Activated CD8-positive, alpha-beta memory T cell treated with anti-CD3 and anti-CD28 coated beads, Interleukin-2, amount 50 U/mL, for 4 hours (primary cell): ENCODE data around the gene HACD1.
"Not testable (repeated sequence)": the region's sequence is repeated elsewhere in the genome, so short reads cannot be mapped to it uniquely, and the experiment has no call there.

Experiments used
- DNase-seq: peaks from one replicate; pipeline ENCODE4 v3.0.0-alpha.2; 2020

HACD1 gene

DNA sequence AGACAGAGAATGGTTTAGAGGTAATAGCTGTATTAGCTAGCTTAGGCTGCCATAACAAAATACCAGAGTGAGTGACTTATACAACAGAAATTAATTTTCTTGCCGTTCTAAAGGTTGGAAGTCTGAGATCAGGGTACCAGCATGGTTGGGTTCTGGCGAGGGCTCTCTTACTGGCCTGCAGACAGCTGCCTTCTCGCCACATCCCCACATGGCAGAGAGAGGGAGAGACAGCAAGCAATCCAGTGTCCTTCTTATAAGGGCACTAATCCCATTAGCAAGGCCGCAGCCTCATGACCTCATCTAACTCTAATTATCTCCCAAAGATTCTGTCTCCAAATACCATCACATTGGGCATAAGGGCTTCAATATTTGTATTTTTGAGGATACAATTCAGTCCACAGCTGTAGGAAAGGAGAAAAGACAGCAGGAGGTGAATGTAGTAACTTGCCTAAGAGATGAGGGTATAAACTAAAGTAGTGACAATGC lies 23.2 kb upstream of the HACD1 start:
- no peak for DNase-seq

GRCh38 chr10:17637869-17638268 lies 20.7 kb upstream of the HACD1 start:
- DNase-seq: no peak

DNA sequence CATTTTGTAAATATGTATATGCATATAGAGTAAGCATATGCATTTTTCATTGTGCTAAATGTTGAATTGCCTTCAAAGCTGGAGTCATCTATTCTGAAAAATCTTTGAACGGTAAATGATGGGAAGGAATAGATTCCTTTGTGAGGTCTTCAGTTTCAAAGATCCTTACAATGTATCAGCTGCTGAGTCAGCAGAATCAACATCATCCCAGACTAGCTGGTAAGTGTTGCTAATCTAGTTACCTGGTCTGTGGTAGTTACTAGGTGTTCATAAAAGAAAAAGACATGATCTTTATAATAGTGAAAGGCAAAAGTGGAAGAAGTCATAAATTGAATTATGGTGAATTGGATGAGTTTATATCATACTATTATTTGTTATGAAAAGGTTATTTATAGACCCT lies 16.2 kb upstream of the HACD1 start:
- DNase-seq: no peak

DNA sequence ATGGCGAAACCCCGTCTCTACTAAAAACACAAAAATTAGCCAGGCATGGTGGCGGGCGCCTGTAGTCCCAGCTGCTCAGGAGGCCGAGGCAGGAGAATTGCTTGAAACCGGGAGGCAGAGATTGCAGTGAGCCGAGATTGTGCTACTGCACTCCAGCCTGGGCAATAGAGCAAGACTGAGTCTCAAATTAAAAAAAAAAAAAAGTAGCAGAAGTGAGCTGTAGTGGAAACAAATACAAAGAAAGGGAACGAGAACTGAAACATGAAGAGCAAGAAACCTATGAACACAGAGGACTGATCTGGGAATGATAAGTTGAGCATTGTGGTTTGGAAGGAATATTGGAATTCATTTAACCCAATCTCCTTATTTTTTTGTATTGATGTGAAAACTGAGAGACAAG lies 15.4 kb upstream of the HACD1 start:
- not testable (repeated sequence) for DNase-seq

DNA sequence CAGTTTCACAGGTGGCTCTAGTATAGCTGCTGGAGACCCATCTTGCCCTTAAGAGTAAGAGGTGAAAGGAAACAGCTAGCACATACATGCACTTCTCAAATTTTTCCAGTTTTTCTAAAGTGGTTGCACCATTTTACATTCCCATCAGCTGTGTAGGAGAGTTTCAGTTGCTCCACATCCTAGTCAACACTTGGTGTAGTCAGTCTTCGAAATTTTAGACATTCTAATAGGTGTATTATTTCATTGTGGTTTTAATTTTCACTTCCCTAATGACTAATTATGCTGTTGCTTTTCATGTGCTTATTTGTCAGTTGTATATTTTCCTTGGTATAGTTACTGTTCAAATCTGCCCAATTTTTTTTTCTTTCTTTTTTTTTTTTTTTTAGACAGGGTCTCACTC lies 9.5 kb upstream of the HACD1 start:
- DNase-seq: no peak

GRCh38 chr10:17624996-17625395 lies 7.8 kb upstream of the HACD1 start:
- no peak for DNase-seq

DNA sequence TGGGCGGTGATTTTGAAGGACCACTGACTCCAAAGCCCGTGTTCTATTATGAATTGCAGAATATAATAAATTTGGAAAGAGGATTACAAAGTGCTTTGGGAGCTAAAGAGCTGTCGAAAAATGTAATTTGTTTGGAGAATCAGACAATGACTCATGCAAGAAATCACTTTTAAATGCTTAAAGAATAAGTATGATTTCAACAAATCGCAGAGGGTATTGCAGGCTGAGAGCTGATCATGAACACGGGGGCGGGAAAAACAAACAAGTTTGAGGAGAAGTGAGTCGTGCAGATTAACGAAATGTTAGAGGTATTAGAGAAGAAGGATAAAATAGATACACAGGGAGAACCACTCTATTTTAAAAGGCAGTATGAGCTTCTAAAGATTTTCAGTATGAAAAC lies 4.9 kb upstream of the HACD1 start:
- no peak for DNase-seq

GRCh38 chr10:17616403-17617030 lies 657 bp downstream of the HACD1 start:
- DNase-seq: peak; percentile 29

- no peak for DNase-seq
Observed at GRCh38 chr10:17609523-17610079, 7.6 kb downstream of the HACD1 start.

DNA sequence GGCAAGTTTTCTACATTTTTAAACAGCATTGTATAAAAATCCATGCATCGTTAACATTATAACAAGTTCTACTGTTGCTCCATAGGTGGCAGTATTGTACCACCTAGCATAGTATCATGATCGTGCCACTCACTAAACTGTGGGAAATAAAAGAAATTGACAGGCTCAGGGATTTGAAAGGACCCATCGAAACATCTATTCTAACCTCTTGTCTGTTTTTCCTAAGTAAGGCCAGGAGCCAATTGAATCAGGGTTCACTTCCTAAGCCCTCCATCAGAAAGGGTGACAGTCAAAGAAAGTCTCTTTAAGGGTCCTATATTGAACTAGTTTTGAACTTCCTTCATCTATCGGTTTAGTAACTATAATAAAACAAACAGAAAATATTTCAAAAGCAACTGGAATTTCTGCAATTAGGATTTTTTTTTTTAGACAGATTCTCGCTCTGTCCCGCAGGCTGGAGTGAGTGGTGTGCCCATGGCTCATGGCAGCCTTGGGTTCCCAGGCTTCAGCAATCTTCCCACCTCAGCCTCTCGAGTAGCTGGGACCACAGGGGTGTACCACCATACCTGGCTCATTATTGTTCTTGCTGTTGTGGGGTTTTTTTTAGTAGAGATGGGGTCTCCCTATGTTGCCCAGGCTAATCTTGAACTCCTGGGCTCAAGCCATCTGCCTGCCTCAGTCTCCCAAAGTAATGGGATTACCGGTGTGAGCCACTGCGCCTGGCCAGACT lies 9.4 kb downstream of the HACD1 start:
- no peak for DNase-seq

- no peak for DNase-seq
Observed at GRCh38 chr10:17607060-17607459, 10.1 kb downstream of the HACD1 start.

GRCh38 chr10:17606547-17607040 lies 10.6 kb downstream of the HACD1 start:
- no peak for DNase-seq

DNA sequence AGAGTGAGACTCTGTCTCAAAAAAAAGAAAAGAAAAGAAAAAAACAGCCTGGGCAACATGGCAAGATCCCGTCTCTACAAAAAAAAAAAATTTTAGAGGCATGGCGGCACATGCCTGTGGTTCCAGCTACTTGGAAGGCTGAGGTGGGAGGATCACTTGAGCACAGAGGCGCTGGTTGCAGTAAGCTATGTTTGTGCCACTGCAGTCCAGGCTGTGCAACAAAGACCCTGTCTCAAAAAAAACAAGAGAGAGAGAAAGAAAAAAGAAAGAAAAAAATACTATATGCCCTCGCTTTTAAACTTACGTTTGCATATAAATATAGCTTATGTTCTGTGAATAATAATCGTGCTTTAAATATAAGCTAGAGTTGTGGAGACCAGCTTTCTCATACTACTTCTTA lies 11.2 kb downstream of the HACD1 start:
- no peak for DNase-seq

- DNase-seq: no peak
Observed at GRCh38 chr10:17599089-17599488, 18.1 kb downstream of the HACD1 start.

GRCh38 chr10:17597386-17597785 lies 19.8 kb downstream of the HACD1 start:
- DNase-seq: no peak

DNA sequence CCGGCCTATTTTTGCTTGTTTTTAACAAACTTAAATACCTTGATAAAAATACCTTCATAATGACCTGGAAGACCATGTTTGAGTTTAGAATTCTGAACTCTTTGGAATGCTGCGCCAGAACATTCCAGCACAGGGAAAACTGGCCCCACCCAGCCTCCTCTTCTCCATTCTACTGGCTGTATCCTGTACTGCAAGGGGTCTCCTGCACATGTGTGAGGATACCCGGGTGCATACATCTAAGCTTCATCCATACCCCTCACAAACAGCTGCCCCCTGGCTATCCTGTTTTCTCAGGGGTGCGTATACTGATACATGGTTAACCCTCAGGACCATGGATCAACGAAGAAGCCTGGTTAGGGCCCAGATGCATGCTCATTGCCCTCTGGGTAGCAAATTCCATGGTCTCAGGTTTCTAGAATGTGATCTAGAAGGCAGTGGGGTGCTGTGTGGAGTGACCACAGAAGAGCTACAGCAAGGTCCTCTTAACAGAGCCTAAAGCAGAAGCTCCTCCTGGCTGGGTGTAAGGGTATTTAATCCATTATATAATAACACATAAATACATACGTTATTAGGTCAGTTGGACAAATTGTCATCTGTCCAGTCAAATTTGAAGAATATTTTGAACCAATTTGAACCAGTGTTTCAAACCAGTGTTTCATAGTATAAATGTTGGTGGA lies 26.1 kb downstream of the HACD1 start:
- no peak for DNase-seq

DNA sequence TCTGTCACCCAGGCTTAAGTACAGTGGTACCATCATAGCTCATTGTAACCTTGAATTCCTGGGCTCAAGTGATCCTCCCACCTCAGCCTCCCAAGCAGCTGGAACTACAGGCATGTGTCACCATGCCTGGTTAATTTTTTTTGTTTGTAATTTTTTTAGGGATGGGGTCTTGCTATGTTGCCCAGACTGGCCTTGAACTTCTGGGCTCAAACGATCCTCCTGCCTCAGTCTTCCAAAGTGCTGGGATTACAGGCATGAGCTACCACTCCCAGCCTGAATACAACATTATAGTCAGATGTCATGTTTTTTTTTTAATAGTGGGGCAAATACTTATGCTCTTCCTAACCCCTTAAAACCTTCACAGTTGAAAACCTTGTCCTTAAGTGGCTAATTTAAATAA lies 27.9 kb downstream of the HACD1 start:
- DNase-seq: not testable (repeated sequence)

GRCh38 chr10:17588420-17588819 lies 28.8 kb downstream of the HACD1 start:
- DNase-seq: no peak

DNA sequence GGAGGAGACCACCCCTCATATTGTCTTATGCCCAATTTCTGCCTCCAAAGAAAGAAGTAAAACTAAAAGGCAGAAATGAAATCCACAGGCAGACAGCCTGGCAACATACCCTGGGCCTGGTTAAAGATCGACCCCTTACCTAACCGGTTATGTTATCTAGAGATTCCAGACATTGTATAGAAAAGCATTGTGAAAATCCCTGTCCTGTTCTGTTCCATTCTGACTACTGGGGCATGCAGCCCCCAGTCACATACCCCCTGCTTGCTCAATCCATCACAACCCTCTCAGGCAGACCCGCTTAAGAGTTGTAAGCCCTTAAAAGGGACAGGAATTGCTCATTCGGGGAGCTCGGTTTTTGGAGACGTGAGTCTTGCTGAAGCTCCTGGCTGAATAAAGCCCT lies 29.9 kb downstream of the HACD1 start:
- DNase-seq: not testable (repeated sequence)

- no peak for DNase-seq
Observed at GRCh38 chr10:17586821-17587234, 30.3 kb downstream of the HACD1 start.

DNA sequence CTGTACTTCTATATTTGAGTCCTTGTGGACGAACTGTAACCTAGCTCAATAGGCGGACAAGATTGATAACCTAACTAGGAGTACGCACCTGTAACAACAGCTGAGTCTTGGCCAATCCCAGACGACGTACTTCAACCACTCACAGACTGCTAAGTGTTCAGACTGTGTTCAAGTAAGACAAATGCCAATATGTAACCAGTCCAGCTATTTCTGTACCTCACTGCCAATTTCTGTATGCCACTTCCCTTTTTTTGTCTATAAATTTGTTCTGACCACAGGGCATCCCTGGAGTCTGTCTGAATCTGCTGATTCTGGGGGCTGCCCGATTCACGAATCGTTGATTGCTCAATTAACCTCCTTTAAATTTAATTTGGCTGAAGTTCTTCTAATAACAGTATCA lies 32.2 kb downstream of the HACD1 start:
- DNase-seq: no peak

- DNase-seq: no peak
Observed at GRCh38 chr10:17580885-17581284, 36.3 kb downstream of the HACD1 start.

- DNase-seq: no peak
Observed at GRCh38 chr10:17578603-17579002, 38.6 kb downstream of the HACD1 start.

DNA sequence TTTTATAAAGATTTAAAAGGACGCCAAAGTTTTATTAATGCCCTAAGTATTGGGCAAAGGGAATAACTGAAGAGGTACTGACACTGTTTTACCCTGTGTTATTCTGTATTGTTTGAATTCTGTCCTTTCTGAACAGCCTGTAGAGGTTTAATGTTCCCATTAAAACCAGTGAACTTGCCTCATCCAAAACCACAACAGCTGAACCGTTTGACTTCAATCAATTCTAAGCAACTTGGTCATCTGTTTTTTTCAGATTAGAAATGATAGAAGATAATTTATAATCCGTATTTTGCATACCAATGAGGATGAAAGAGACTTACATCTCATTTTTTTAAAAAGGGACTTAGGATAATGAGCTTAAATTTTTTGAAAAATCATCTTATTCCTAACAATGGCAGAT lies 40.4 kb downstream of the HACD1 start:
- no peak for DNase-seq
